ENCODE data around the gene FCRLB.

FCRLB gene

GRCh38 chr1:161731241-161731640 lies 9.9 kb downstream of the FCRLB start:
- Histone ChIP-seq H3K9ac (ENCODE audit: low read length) (no peak overlapping the region), H3K4me1 (ENCODE audit: control insufficient read depth, insufficient read depth, low read length) (peaks cover 15% of the 10 kb centered on the region), H3K4me3 (ENCODE audit: low read depth, low read length) (no peak overlapping the region), H3K36me3 (ENCODE audit: control insufficient read depth, insufficient read depth, low read length) (no peaks in the 10 kb centered on the region), H3K9me3 (ENCODE audit: control insufficient read depth, insufficient read depth, low read depth, low read length) (no peaks in the 10 kb centered on the region), H3K27ac (ENCODE audit: low read depth, low read length) (no peak overlapping the region), H3K27me3 (ENCODE audit: control insufficient read depth, insufficient read depth, low read length) (peaks cover 22% of the 10 kb centered on the region)

- Histone ChIP-seq H3K36me3 (ENCODE audit: control insufficient read depth, insufficient read depth, low read length) (no peaks in the 10 kb centered on the region), H3K27ac (ENCODE audit: low read depth, low read length) (no peak overlapping the region), H3K9me3 (ENCODE audit: control insufficient read depth, insufficient read depth, low read depth, low read length) (no peaks in the 10 kb centered on the region), H3K27me3 (ENCODE audit: control insufficient read depth, insufficient read depth, low read length) (peaks cover 15% of the 10 kb centered on the region), H3K9ac (ENCODE audit: low read length) (no peak overlapping the region), H3K4me3 (ENCODE audit: low read depth, low read length) (no peak overlapping the region), H3K4me1 (ENCODE audit: control insufficient read depth, insufficient read depth, low read length) (peaks cover 24% of the 10 kb centered on the region)
These were observed 10.8 kb downstream of the FCRLB start for GRCh38 chr1:161731981-161732718.

GRCh38 chr1:161733526-161733925 lies 12.2 kb downstream of the FCRLB start:
- Histone ChIP-seq H3K27ac (ENCODE audit: low read depth, low read length) (no peak overlapping the region), H3K9ac (ENCODE audit: low read length) (no peak overlapping the region), H3K4me3 (ENCODE audit: low read depth, low read length) (no peak overlapping the region), H3K36me3 (ENCODE audit: control insufficient read depth, insufficient read depth, low read length) (no peaks in the 10 kb centered on the region), H3K4me1 (ENCODE audit: control insufficient read depth, insufficient read depth, low read length) (peaks cover 30% of the 10 kb centered on the region), H3K27me3 (ENCODE audit: control insufficient read depth, insufficient read depth, low read length) (peaks cover 5% of the 10 kb centered on the region; the same call in 1 of the 2 replicates), H3K9me3 (ENCODE audit: control insufficient read depth, insufficient read depth, low read depth, low read length) (no peaks in the 10 kb centered on the region)

- no peaks in the 10 kb centered on the region for H3K36me3 ChIP-seq (ENCODE audit: control insufficient read depth, insufficient read depth, low read length)
- no peak overlapping the region for H3K27ac ChIP-seq (ENCODE audit: low read depth, low read length)
- H3K4me1 ChIP-seq (ENCODE audit: control insufficient read depth, insufficient read depth, low read length) = peaks cover 27% of the 10 kb centered on the region
- no peak overlapping the region for H3K9ac ChIP-seq (ENCODE audit: low read length)
- no peaks in the 10 kb centered on the region for H3K27me3 ChIP-seq (ENCODE audit: control insufficient read depth, insufficient read depth, low read length)
- H3K4me3 ChIP-seq (ENCODE audit: low read depth, low read length) = no peak overlapping the region
- no peaks in the 10 kb centered on the region for H3K9me3 ChIP-seq (ENCODE audit: control insufficient read depth, insufficient read depth, low read depth, low read length)
These were observed 14.5 kb downstream of the FCRLB start for GRCh38 chr1:161735837-161736236.

- Histone ChIP-seq H3K9ac (ENCODE audit: low read length) (no peak overlapping the region), H3K36me3 (ENCODE audit: control insufficient read depth, insufficient read depth, low read length) (no peaks in the 10 kb centered on the region), H3K4me3 (ENCODE audit: low read depth, low read length) (no peak overlapping the region), H3K9me3 (ENCODE audit: control insufficient read depth, insufficient read depth, low read depth, low read length) (no peaks in the 10 kb centered on the region), H3K27me3 (ENCODE audit: control insufficient read depth, insufficient read depth, low read length) (no peaks in the 10 kb centered on the region), H3K4me1 (ENCODE audit: control insufficient read depth, insufficient read depth, low read length) (peaks cover 27% of the 10 kb centered on the region), H3K27ac (ENCODE audit: low read depth, low read length) (no peak overlapping the region)
These were observed 15.1 kb downstream of the FCRLB start for GRCh38 chr1:161736335-161736969.

GRCh38 chr1:161737625-161738024 lies 16.3 kb downstream of the FCRLB start:
- Histone ChIP-seq H3K9ac (ENCODE audit: low read length) (no peak overlapping the region), H3K9me3 (ENCODE audit: control insufficient read depth, insufficient read depth, low read depth, low read length) (no peaks in the 10 kb centered on the region), H3K4me1 (ENCODE audit: control insufficient read depth, insufficient read depth, low read length) (peaks cover 27% of the 10 kb centered on the region), H3K4me3 (ENCODE audit: low read depth, low read length) (peak overlapping the region; percentile 39), H3K27ac (ENCODE audit: low read depth, low read length) (no peak overlapping the region), H3K36me3 (ENCODE audit: control insufficient read depth, insufficient read depth, low read length) (no peaks in the 10 kb centered on the region), H3K27me3 (ENCODE audit: control insufficient read depth, insufficient read depth, low read length) (no peaks in the 10 kb centered on the region)

GRCh38 chr1:161738627-161739287 lies 17.4 kb downstream of the FCRLB start:
- Histone ChIP-seq H3K27ac (ENCODE audit: low read depth, low read length) (no peak overlapping the region), H3K4me1 (ENCODE audit: control insufficient read depth, insufficient read depth, low read length) (peaks cover 27% of the 10 kb centered on the region), H3K9me3 (ENCODE audit: control insufficient read depth, insufficient read depth, low read depth, low read length) (no peaks in the 10 kb centered on the region)

GRCh38 chr1:161739865-161740566 lies 18.7 kb downstream of the FCRLB start:
- H3K9ac ChIP-seq (ENCODE audit: low read length) = no peak overlapping the region
- H3K27me3 ChIP-seq (ENCODE audit: control insufficient read depth, insufficient read depth, low read length) = no peaks in the 10 kb centered on the region
- H3K4me1 ChIP-seq (ENCODE audit: control insufficient read depth, insufficient read depth, low read length) = peaks cover 27% of the 10 kb centered on the region
- no peak overlapping the region for H3K4me3 ChIP-seq (ENCODE audit: low read depth, low read length)
- H3K27ac ChIP-seq (ENCODE audit: low read depth, low read length) = no peak overlapping the region
- H3K36me3 ChIP-seq (ENCODE audit: control insufficient read depth, insufficient read depth, low read length) = no peaks in the 10 kb centered on the region
- no peaks in the 10 kb centered on the region for H3K9me3 ChIP-seq (ENCODE audit: control insufficient read depth, insufficient read depth, low read depth, low read length)

More at GRCh38 chr1:161738627-161739287, 17.4 kb downstream of the FCRLB start:
- Histone ChIP-seq H3K27me3 (ENCODE audit: control insufficient read depth, insufficient read depth, low read length) (no peaks in the 10 kb centered on the region), H3K4me3 (ENCODE audit: low read depth, low read length) (no peak overlapping the region), H3K36me3 (ENCODE audit: control insufficient read depth, insufficient read depth, low read length) (no peaks in the 10 kb centered on the region), H3K9ac (ENCODE audit: low read length) (no peak overlapping the region)

GRCh38 chr1:161740921-161741320 lies 19.6 kb downstream of the FCRLB start:
- H3K9ac ChIP-seq (ENCODE audit: low read length) = no peak overlapping the region
- H3K36me3 ChIP-seq (ENCODE audit: control insufficient read depth, insufficient read depth, low read length) = no peaks in the 10 kb centered on the region
- H3K9me3 ChIP-seq (ENCODE audit: control insufficient read depth, insufficient read depth, low read depth, low read length) = no peaks in the 10 kb centered on the region
- no peaks in the 10 kb centered on the region for H3K27me3 ChIP-seq (ENCODE audit: control insufficient read depth, insufficient read depth, low read length)
- H3K27ac ChIP-seq (ENCODE audit: low read depth, low read length) = no peak overlapping the region
- H3K4me1 ChIP-seq (ENCODE audit: control insufficient read depth, insufficient read depth, low read length) = peaks cover 22% of the 10 kb centered on the region
- H3K4me3 ChIP-seq (ENCODE audit: low read depth, low read length) = no peak overlapping the region

- no peak overlapping the region for H3K27ac ChIP-seq (ENCODE audit: low read depth, low read length)
- H3K9ac ChIP-seq (ENCODE audit: low read length) = no peak overlapping the region
- no peaks in the 10 kb centered on the region; the same call in 1 of the 2 replicates for H3K4me1 ChIP-seq (ENCODE audit: control insufficient read depth, insufficient read depth, low read length)
- no peaks in the 10 kb centered on the region for H3K9me3 ChIP-seq (ENCODE audit: control insufficient read depth, insufficient read depth, low read depth, low read length)
- H3K4me3 ChIP-seq (ENCODE audit: low read depth, low read length) = no peak overlapping the region
- H3K36me3 ChIP-seq (ENCODE audit: control insufficient read depth, insufficient read depth, low read length) = no peaks in the 10 kb centered on the region
- no peaks in the 10 kb centered on the region; the same call in 1 of the 2 replicates for H3K27me3 ChIP-seq (ENCODE audit: control insufficient read depth, insufficient read depth, low read length)
These were observed 21.9 kb downstream of the FCRLB start for GRCh38 chr1:161743231-161743630.
